ENCODE data around the gene SOCS3.

DNA sequence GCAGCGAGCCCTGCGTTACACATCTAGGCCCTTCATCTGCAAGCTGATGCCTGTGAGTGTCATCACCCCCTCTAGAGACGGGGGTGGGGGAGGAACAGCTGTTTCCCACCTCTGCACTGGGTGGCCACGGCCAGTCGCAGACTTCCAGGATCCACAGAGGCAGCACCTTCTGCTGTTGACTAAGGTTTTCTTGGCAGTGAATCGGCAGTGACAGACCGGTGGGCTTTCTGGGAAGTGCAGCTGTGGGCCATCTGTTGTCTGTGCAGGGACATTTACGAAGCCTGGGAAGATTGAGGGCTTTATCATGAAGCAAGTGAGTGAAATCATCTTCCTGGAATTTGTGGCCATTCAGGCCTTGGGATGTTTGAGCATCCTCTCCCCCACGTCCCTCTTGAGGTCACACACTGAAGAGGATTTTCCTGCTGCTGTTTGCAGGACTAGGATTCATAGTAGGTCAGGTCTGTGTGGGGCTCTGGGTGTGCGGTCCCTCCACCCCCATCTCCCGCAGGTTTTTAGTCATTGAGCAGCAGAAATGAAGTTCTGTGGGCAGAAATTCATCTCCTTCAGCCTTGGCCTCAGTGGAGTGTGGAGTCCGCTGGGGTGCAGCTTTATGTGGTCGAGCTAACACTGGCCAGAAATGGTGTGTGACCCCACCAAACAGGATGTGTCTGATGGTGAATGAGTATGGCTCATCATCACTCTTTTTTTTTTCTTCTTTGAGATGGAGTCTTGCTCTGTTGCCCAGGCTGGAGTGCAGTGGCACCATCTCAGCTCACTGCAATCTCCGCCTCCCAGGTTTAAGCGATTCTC lies 30.6 kb upstream of the SOCS3 start:
- TF ChIP-seq, protein P1, sequence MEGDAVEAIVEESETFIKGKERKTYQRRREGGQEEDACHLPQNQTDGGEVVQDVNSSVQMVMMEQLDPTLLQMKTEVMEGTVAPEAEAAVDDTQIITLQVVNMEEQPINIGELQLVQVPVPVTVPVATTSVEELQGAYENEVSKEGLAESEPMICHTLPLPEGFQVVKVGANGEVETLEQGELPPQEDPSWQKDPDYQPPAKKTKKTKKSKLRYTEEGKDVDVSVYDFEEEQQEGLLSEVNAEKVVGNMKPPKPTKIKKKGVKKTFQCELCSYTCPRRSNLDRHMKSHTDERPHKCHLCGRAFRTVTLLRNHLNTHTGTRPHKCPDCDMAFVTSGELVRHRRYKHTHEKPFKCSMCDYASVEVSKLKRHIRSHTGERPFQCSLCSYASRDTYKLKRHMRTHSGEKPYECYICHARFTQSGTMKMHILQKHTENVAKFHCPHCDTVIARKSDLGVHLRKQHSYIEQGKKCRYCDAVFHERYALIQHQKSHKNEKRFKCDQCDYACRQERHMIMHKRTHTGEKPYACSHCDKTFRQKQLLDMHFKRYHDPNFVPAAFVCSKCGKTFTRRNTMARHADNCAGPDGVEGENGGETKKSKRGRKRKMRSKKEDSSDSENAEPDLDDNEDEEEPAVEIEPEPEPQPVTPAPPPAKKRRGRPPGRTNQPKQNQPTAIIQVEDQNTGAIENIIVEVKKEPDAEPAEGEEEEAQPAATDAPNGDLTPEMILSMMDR (IDR thresholded peaks at IDR 0.05; ENCODE audit: low read depth, low read length) = no peak
- TF ChIP-seq EZH2phosphoT487 (IDR thresholded peaks at IDR 0.05; ENCODE audit: low read depth) = no peak
